Embryonic facial prominence (tissue), 1 donor: ENCODE data around the gene PRKRIP1.
A peak's percentile ranks its signal among the peaks of the same experiment; 100 is the strongest.
"Not testable (repeated sequence)": the region's sequence is repeated elsewhere in the genome, so short reads cannot be mapped to it uniquely, and the experiment has no call there.

Source experiments
- DNase-seq: peaks from one replicate; pipeline ENCODE4 v3.0.0-alpha.2; 2016; ENCODE audit errors: extremely low spot score

The PRKRIP1 gene

DNA sequence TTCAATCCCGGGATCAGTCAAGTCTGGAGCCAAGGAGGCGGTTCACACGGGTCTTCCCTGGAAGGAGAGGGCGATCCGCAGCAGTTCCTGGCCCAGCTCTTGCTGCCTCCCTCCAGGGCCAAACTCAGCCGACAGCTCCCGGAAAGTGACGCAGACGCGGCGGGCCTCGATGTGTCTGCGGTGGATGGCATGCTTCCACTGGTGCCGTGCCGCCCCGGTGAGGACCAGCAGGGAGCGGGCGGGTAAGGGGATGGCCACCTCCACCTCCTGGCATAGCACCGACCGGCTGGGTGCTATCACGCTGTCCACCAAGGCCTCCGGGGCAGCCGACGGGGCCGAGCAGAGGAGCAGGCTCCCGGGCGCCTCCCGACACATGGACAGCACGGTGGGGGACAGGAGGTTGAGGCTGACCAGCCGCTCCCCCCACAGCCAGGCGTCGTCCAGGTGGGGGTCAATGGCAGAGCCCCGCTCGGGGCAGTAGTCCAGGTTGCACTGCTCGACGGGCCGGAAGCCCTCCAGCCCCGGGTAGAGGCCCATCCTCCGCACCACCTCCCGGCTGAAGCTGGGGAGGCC is 61.3 kb downstream of the PRKRIP1 start:
- DNase-seq, result no peak

GRCh38 chr7:102459221-102459844 is 63.2 kb downstream of the PRKRIP1 start:
- DNase-seq, result no peak

GRCh38 chr7:102460467-102460866 is 64.3 kb downstream of the PRKRIP1 start:
- no peak for DNase-seq

- no peak for DNase-seq
Measured at GRCh38 chr7:102463841-102464576, 67.8 kb downstream of the PRKRIP1 start.

GRCh38 chr7:102464577-102465280 is 68.6 kb downstream of the PRKRIP1 start, which contains the start of the genes ALKBH4 and LRWD1:
Gene ALKBH4 (minus strand): TSS chr7:102464863. CDS start chr7:102464836, 27 bp downstream.
Gene LRWD1 (plus strand): TSS chr7:102464984. CDS start chr7:102465081, 97 bp downstream.
- DNase-seq, result peak; percentile 76

- no peak for DNase-seq
Measured at GRCh38 chr7:102466097-102466496, 69.9 kb downstream of the PRKRIP1 start.

GRCh38 chr7:102467581-102468477 is 71.7 kb downstream of the PRKRIP1 start:
- DNase-seq, result no peak

DNA sequence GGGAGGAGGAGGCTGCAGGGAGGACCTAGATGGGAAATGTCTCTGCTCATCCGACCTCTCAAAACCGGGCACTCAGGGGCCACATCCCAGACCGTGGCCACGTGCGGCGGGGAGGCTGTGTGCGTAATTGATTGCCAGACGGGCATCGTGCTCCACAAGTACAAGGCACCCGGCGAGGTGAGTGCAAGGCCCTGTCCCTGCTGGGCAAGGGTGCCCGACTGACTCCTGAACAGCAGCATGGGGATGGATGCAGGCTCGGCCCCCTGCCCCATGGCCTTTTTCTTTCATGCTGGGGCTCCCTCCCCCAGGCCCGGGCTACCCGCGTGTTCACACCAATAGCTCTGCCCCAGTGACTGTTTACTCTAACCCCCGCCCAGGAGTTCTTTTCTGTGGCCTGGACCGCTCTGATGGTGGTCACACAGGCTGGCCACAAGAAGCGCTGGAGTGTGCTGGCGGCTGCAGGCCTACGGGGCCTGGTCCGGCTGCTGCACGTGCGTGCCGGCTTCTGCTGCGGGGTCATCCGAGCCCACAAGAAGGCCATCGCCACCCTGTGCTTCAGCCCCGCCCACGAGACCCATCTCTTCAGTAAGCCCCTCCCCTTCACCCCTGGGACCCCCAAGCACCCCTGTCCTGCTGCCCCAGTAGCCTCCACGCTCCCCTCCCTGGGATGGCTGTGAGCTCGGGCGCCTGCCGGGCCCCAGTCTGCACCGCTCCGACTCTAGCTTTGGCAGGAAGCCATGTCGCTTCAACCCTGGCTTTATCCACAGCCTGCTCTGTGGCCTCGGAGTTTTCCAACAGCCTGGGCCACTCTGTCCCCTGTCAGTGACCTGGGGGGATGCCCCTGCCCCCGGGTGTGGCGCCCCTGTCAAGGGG is 72.6 kb downstream of the PRKRIP1 start:
- DNase-seq, result no peak

GRCh38 chr7:102469351-102469971 is 73.3 kb downstream of the PRKRIP1 start:
- no peak for DNase-seq

DNA sequence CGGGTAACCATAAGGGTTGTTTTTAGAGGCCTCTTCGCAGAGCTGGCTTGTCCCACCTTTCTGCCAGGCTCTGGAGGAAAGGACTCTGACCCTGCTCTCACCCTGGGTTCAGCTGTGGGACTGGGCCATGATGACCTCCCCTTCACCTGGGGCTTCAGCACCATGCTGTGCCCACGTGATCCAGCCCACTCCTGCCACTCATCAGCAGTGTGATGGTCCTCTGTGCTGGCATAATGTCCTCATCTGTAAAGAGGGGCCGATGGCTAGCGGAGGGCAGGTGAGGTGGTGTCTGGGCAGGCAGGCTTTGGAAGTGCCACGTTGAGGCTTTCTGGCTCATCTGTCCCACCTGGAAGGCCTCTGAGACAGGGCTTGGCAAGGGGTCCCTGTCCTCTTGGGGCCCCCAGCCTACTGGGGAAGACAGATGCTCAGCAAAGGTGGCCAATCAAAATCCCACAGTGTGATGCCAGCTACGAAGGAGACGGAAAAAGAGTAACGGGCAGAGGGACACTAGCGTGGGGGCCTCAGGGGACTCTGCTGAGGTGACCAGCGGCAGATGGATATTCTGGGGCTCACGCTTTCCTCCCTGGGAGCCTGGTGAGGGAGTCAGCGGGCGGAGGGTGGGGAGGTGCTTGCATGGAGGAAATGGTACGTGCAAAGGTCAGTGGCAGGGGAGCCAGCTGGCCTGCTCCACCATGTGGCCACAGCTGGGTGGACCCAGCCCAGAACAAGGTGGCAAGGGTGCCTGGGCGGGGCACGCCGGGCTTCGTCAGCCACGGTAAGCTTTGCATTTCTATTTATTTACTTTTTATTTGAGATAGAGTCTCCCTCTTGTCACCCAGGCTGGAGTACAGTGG is 74.0 kb downstream of the PRKRIP1 start:
- DNase-seq, result no peak

DNA sequence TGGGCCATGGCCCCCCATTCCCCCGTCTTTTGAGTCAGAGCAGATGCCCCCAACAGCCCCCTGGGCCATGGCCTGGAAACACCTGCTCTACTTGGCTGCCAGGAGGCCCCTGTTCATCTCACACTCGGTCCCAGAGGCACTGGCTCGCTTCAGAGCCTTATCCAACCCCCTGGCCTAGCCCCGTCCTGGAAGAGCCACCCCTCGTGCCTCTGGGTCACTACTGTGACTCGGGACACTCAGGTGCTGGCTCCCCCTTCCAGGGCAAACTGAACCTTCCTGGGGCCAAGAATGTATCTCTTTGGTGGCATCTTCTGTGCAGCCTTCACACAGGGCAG is 75.6 kb downstream of the PRKRIP1 start:
- no peak for DNase-seq

DNA sequence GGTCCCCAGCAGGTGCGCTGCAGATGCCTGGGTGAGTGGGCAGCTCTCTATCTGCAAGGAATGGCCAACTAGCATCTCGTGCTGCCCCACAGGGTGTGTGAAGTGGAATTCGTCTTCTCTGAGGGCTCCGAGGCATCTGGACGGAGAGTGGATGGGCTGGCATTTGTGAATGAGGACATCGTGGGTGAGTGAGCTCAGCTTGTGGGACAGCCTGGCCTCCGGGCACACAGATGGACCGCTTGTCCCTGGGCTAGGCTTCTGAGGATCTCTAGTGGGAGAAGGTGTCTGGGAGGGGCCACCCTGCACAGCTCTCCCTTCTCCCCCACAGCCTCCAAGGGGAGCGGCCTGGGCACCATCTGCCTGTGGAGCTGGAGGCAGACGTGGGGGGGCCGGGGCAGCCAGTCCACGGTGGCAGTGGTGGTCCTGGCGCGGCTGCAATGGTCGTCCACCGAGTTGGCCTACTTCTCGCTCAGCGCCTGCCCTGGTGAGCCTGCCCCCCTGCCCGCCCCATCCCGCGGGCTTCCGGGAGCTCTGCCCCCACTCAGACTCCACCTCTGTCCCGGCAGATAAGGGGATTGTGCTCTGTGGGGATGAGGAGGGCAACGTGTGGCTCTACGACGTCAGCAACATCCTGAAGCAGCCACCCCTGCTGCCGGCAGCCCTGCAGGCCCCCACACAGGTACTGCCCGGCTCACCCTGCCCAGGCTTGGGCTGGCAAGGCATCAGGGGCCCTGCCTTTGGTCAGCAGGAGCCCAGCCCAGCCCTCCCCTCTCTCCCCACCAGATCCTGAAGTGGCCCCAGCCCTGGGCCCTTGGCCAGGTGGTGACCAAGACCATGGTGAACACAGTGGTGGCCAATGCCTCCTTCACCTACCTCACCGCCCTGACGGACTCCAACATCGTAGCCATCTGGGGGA is 76.2 kb downstream of the PRKRIP1 start:
- DNase-seq, result no peak

- no peak for DNase-seq
Measured at GRCh38 chr7:102473271-102473991, 77.3 kb downstream of the PRKRIP1 start.

DNA sequence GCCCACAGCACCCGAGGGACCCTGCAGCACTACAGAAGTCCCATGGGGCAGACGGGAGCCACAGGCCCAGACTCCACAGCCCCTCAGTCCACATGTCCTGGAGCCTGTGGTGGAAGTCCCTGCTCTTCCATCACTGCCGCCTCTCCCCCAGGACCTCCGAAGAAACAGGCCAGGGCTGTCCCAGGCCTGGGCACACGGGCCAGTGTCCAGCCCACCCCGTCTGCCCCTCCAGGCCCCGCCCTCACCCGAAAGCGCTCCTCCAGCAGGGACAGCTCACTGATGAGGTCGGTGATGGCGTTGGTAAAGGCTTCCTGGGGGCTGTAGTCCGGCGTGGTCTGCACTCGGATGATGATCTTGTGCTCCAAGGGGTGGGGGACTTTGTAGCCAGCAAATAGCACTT is 78.0 kb downstream of the PRKRIP1 start:
- DNase-seq, result not testable (repeated sequence)

GRCh38 chr7:102474736-102475435 is 78.7 kb downstream of the PRKRIP1 start:
- not testable (repeated sequence) for DNase-seq
